HK-2 (cell line): ENCODE measurements around the gene SLC1A2.
A peak's percentile ranks its signal among the peaks of the same experiment; 100 is the strongest.

ENCODE experiments used
- DNase-seq: peaks from one replicate; pipeline ENCODE4 v3.0.0-alpha.2; 2018; ENCODE audit not compliant: unreplicated experiment

SLC1A2 gene

DNA sequence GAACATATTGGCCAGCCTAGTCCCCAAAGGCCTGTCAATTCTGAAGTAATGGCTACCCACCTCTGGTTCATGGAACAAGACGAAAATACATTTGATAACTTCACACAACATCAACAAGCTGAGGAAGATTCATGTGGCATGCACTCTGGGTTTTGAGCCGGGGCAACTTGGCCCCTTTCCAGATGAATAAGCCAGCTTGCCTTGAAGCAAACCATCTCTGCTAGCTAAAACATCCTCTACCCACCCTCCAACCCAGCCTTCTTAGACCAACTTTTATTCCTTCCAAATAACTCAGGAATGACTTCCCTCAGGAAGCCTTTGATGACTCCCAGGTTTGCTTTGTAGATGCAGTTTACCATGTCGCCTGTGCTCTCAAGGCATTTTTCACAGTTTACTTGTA, 94.4 kb downstream of the SLC1A2 start:
- DNase-seq, result no peak

DNA sequence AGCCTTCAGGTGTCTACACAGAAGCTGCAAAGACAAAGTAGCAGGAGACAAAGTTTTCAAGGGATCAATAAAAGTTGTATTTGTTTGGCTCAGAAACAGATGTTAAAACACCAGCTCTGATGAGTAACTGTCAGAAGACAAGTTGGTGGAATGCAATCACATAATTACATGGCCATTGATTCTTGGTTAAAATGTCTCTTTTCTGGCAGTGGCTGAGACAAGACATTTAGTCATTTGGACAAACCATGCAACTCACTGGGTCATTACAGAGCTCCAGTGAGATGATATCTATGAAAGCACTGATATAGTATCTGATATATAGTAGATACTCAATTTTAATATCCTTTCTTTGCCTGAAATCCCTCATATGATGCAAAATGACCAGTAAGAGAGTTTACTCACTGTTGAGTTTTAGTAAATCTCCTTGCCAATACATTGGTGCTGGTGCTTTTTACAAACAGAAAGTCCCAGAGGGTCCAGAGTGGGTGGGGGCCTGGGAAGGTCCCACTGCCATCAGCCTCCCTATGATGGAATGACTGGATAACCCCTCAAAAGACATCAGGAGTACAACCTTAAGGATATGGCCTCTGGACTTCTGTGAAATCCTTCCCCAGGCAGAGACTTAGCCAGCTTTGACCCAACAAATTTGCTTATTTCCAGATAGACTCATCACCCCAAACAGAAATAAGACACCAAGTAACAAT, 95.0 kb downstream of the SLC1A2 start:
- DNase-seq, result no peak

GRCh38 chr11:35323076-35323868, 96.1 kb downstream of the SLC1A2 start:
- DNase-seq, result no peak

DNA sequence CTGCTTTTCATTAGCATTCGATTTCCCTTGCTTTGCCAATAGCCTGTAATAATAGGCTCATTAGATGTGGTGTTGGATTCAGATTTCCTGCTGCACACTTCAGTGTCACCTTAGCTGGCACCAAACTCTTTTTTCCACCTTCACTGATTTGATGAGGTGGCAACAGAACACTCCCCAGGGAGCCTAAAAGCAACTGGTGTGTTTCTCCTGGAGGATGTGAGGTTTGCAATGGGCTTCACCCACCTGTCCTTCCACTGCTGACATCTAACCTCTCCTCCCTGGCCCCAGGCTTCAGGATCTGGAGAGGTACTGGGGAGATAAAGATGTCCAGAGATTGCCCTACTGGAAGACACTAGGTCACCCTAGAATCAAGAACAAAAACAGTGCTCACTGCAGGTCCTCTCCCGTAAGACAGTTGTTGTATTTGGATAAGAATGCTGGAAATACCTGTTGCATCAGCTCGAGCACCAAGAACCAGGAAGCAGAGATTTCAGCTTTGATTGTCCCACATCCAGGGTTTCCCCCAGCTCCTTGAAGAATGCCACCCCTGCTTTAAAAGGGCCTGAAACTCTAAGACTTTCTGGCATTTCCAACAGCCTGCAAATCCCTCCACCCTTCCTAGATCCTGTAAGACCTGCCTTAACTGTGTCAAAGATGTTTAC, 96.9 kb downstream of the SLC1A2 start:
- DNase-seq, result no peak

DNA sequence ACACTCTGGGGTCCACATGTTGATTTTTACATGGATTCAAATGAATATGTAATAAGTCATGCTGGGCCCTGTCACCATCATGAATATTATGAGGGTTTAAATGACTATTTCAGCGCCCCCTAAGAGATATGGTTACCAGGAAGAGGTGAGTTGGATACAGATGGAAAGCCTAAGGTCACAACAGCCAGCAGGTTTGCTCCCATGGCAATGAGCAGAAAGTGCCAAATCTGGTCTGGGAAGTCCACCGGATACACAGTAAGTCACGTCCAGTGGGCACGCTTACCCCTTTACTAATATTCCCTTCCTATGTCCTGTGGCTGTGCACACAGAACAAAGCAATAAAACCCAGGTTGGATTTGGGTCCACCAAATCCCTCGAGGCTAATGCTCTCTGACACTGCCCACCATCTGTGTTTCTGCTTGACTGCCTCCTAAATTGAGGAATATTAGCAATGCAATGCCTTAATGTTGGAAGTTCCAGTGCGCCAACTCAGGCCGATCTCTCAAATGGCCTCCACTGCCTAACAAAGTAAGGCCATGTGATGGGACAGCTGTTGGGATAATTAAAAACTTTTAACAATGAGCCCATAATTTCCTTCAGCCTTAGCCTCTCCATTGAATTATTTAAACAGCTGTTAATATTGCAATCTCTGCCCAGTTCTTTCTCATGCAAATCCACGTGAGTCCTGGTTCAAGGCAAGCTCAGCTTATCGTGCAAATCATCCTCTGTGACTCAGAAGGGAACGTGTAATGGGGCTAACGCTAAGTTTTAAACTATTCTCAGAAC, 97.6 kb downstream of the SLC1A2 start:
- DNase-seq, result no peak

DNA sequence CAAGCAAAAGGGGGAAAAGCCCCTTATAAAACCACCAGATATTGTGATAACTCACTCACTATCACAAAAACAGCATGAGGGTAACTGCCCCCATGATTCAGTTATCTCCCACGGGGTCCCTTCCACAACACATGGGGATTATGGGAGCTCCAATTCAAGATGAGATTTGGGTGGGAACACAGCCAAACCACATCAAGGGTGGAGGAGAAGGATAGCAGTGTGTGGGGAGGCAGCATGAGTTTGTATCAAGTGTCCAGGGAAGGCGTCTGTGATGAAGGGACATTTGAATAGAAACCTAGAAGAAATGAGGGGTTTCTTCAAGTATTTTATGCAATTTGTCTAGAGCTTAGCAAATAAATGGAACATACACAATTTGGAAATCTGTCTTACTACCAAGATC, 98.2 kb downstream of the SLC1A2 start:
- DNase-seq, result no peak

- DNase-seq, result no peak
Observed at GRCh38 chr11:35318977-35319925, 100.1 kb downstream of the SLC1A2 start.

GRCh38 chr11:35318309-35318708, 101.0 kb downstream of the SLC1A2 start:
- no peak for DNase-seq

GRCh38 chr11:35317253-35317652, 102.1 kb downstream of the SLC1A2 start:
- no peak for DNase-seq

- DNase-seq, result no peak
Observed at GRCh38 chr11:35316161-35316560, 103.2 kb downstream of the SLC1A2 start.

DNA sequence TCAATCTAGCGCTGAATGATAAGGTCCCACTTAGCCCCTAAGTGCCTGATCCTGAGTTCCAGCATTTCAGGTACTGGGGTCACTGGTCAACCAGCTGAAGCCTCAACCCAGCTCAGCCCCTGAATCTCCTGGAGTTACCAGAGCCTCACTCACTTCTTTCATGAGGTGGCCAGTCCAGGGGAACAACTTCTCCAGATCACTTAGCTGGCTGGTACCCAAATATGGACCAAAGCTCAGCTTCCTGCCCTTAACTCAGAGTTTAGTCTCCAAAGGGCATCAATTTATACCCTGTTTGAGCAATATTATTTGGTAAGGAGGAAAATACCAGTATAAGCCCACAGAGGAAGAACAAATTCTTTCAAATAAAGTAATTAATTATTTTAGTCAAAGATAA, 105.6 kb downstream of the SLC1A2 start:
- no peak for DNase-seq

DNA sequence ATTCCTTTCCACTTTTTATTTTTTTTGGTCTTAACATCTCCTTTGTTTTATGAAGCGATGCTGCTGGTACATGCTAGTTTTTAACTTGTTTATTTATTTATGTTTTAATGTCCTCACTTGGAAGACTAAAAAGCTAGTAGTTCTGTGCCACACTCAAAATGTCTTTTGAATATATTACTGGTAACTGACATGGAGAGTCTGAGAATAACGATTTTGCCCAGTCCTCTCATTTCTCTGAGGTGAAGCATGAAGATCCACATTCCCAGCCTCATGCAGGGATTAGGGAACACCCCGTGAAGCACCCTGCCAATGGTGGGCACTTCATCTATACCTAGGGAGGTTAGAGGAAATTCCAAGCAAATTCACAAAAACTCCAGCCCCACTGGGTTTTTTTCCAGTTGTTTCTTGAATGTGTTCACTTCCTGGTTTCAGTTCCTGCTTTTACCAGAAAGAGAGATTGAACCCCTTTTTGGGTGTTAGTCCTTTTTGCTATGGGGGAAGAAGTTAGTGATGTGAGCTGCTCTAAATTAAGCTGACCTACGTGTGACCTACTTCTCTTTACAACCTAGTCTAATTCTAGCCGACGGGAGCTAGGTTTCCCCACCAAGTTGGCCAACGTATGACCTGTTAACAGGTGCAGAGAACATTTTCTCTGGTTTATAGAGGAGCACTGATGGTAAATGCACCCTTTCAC, 106.1 kb downstream of the SLC1A2 start:
- DNase-seq, result no peak

GRCh38 chr11:35311331-35311730, 108.0 kb downstream of the SLC1A2 start:
- DNase-seq, result no peak

- no peak for DNase-seq
Observed at GRCh38 chr11:35308157-35308556, 111.2 kb downstream of the SLC1A2 start.

DNA sequence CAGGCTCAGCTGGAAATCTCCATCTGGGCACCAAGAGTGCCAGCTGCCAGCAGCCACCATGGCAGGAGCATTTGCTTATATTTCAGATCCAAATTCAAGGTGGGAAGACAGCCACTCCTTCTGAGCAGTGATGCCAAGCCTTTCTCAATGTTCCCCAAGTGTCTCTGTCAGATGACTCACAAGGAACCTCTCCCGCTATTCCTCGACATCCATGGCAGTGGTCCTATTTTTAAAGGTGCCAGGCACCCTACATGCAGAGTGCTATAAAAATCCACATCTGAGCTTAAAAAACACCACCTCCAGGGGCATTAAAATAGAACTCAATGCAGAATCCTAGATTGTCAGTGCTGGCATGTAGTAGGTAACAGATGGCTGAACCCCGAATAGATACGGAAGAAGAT, 112.1 kb downstream of the SLC1A2 start:
- no peak for DNase-seq

DNA sequence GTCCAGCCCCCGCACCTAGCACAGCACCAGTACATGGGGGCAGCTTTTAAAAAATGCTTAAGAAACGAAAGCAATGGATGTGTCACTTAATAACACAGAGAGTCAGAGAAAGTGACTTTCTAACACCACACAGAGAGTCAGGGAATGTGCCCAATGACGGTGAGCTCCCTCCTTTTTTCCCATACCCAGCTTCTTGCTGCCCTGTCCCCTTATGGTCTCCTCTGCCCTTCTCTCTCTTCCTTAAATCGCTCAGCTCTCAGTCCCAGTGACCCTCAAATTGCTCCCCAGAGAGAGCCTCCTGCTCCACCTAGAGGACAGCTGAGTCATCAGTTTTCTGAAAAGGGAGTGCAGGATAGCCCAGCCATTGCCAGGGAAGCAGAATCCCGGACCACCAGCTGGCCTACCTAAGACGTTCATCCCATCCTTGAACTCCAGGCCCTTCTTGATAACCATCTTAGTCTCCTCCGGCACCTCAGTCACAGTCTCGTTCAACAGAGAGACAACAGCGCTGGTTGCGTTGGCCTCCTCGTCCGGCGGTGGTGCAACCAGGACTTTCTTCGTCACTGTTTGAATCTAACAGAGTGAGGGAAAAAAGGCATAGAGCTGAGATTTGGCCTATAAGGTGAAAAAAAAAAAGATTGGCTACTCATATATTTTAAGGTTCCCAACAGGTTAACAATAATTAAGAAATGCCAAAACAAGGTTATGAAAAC, 113.5 kb downstream of the SLC1A2 start:
- peak; percentile 20 for DNase-seq

- no peak for DNase-seq
Observed at GRCh38 chr11:35304900-35305460, 114.4 kb downstream of the SLC1A2 start.

- DNase-seq, result no peak
Observed at GRCh38 chr11:35304386-35304775, 115.0 kb downstream of the SLC1A2 start.
